HepG2 (cell line): Measurements from ENCODE around the gene ADAMTS16. TPM values are rescaled to one million over a fixed set of nuclear protein-coding genes. Genes with fewer than 3 reads are reported as not detected.

Source experiments
- BATF2 ChIP-seq: sonication (generic); formaldehyde crosslinking; IDR thresholded peaks from 2 replicates; pipeline ENCODE4 v1.8.0; 2022; ENCODE audit warnings: mild to moderate bottlenecking, missing genetic modification reagents, moderate library complexity
- HDAC2 ChIP-seq: sonication (generic); formaldehyde crosslinking; IDR thresholded peaks from 2 replicates; pipeline ENCODE4 v1.4.0; 2020; ENCODE audit warnings: missing genetic modification reagents
- IRF2 ChIP-seq: IDR thresholded peaks from 2 replicates; pipeline ENCODE4 v1.6.1; 2018; ENCODE audit warnings: missing genetic modification reagents, missing compliant biosample characterization
- KDM2A ChIP-seq: sonication (generic); formaldehyde crosslinking; IDR thresholded peaks from 2 replicates; pipeline ENCODE4 v1.4.0; 2020; ENCODE audit warnings: low read depth, missing genetic modification reagents, borderline replicate concordance
- NKX3-1 ChIP-seq: sonication (generic); formaldehyde crosslinking; IDR thresholded peaks from 2 replicates; pipeline ENCODE4 v1.5.0; 2020; ENCODE audit warnings: missing genetic modification reagents
- NR3C1 ChIP-seq: sonication (generic); formaldehyde crosslinking; IDR thresholded peaks from 2 replicates; pipeline ENCODE4 v1.4.0; 2020; ENCODE audit warnings: missing genetic modification reagents
- RBFOX2 ChIP-seq: fragments of 200-400 bp; formaldehyde crosslinking; IDR thresholded peaks from 2 replicates; pipeline ENCODE4 v1.6.1; 2017; ENCODE audit warnings: low read depth, mild to moderate bottlenecking, low read length
- RFX3 ChIP-seq: IDR thresholded peaks from 2 replicates; pipeline ENCODE4 v1.6.1; 2016; ENCODE audit warnings: missing biosample characterization, missing genetic modification reagents
- RFX5 ChIP-seq: IDR thresholded peaks from 2 replicates; pipeline ENCODE4 v1.6.1; 2011; ENCODE audit warnings: low read depth, low read length, improper control_type of control experiment
- SIX4 ChIP-seq: sonication (generic); formaldehyde crosslinking; IDR thresholded peaks from 2 replicates; pipeline ENCODE4 v1.4.0; 2020; ENCODE audit warnings: missing genetic modification reagents
- SMARCE1 ChIP-seq: fragments of 450-650 bp; IDR thresholded peaks from 2 replicates; pipeline ENCODE4 v1.6.1; 2017; ENCODE audit warnings: borderline replicate concordance
- SRSF9 ChIP-seq: fragments of 200-400 bp; formaldehyde crosslinking; IDR thresholded peaks from 2 replicates; pipeline ENCODE4 v1.6.1; 2018; ENCODE audit warnings: borderline replicate concordance, mild to moderate bottlenecking, low read depth, low read length; ENCODE audit not compliant: insufficient read depth, poor library complexity, severe bottlenecking
- TBL1XR1 ChIP-seq: fragments of 150-350 bp; IDR thresholded peaks from 2 replicates; pipeline ENCODE4 v1.6.1; 2014; ENCODE audit warnings: borderline replicate concordance, low read length; ENCODE audit not compliant: partially characterized antibody
- TMF1 ChIP-seq: sonication (generic); formaldehyde crosslinking; IDR thresholded peaks from 2 replicates; pipeline ENCODE4 v1.8.1; 2022; ENCODE audit warnings: low read depth, missing genetic modification reagents
- ZHX2 ChIP-seq, 2 experiments: sonication (generic) in 1 of 2; formaldehyde crosslinking in 1 of 2; IDR thresholded peaks; 2 replicates each; pipeline versions ENCODE4 v1.6.1 to v1.9.0; 2014 to 2022; ENCODE audit warnings: antibody characterized with exemption in 1 of 2, borderline replicate concordance in 1 of 2, inconsistent platforms in 1 of 2, low read depth in 1 of 2, missing genetic modification reagents in 1 of 2
- ZNF251 ChIP-seq: sonication (generic); formaldehyde crosslinking; IDR thresholded peaks from 2 replicates; pipeline ENCODE4 v1.9.0; 2021; ENCODE audit warnings: mild to moderate bottlenecking, missing genetic modification reagents
- ZNF274 ChIP-seq: sonication (generic); formaldehyde crosslinking; IDR thresholded peaks from 2 replicates; pipeline ENCODE4 v1.5.1; 2020; ENCODE audit warnings: mild to moderate bottlenecking, missing genetic modification reagents
- ZNF503 ChIP-seq: sonication (generic); formaldehyde crosslinking; IDR thresholded peaks from 2 replicates; pipeline ENCODE4 v1.4.0; 2020; ENCODE audit warnings: missing genetic modification reagents
- ZNF512 ChIP-seq: sonication (generic); formaldehyde crosslinking; IDR thresholded peaks from 2 replicates; pipeline ENCODE4 v1.4.0; 2020; ENCODE audit warnings: mild to moderate bottlenecking, missing genetic modification reagents
- ZNF550 ChIP-seq: sonication (generic); formaldehyde crosslinking; IDR thresholded peaks from 2 replicates; pipeline ENCODE4 v1.4.0; 2020; ENCODE audit warnings: mild to moderate bottlenecking, missing genetic modification reagents, borderline replicate concordance
- polyA plus RNA-seq, 8 experiments: library from polyadenylated mRNA; depleted of rRNA in 3 of 8; stranded (reverse) in 7 of 8; unstranded in 1 of 8; fragments of >200 nt; fragmentation: Illumina TruSeq in 4 of 8; extraction: Trizol in 4 of 8; gene quantifications; 2 replicates each; pipeline versions ENCODE4 v1.2.1 to v1.2.3, GENCODE V29; 2011 to 2016; ENCODE audit warnings: low read depth in 4 of 8, missing spikeins in 1 of 8, mixed read lengths in 1 of 8; ENCODE audit not compliant: insufficient read depth in 1 of 8
- total RNA-seq, 5 experiments: library from RNA; depleted of rRNA; stranded (reverse); fragments of >200 nt; fragmentation: Illumina TruSeq; extraction: Trizol; gene quantifications; 2 replicates each; pipeline ENCODE4 v1.2.3, GENCODE V29; 2016; ENCODE audit warnings: low read depth in 1 of 5

ADAMTS16 gene
- total and polyA plus RNA-seq, 2 of the 13 experiments (the other 11 are each of a cell fraction or from before 2014, with no cell fraction given): 0.02 to 0.03 TPM

- no peak for TF ChIP-seq ZNF550 (CRISPR knock-in tag)
- TF ChIP-seq TMF1: no peak
- TF ChIP-seq RBFOX2: no peak
- TF ChIP-seq ZNF512: no peak
- TF ChIP-seq NKX3-1 (CRISPR knock-in tag): no peak
- no peak for TF ChIP-seq RFX5
- TF ChIP-seq RFX3 (CRISPR knock-in tag): no peak
- TF ChIP-seq ZHX2 (IDR thresholded peaks at IDR 0.05; ENCODE audit: low read depth): no peak
- no peak for TF ChIP-seq ZHX2 (CRISPR knock-in tag; IDR thresholded peaks at IDR 0.05; ENCODE audit: borderline replicate concordance)
- TF ChIP-seq ZNF503 (CRISPR knock-in tag): no peak
- no peak for TF ChIP-seq HDAC2 (CRISPR knock-in tag)
- TF ChIP-seq NR3C1 (CRISPR knock-in tag): no peak
- TF ChIP-seq SMARCE1: no peak
- TF ChIP-seq TBL1XR1: no peak
- no peak for TF ChIP-seq SIX4 (CRISPR knock-in tag)
- TF ChIP-seq ZNF274 (CRISPR knock-in tag): peak; percentile 73; the same call in 1 of the 2 replicates
- TF ChIP-seq ZNF251 (CRISPR knock-in tag): no peak
- no peak for TF ChIP-seq BATF2
- no peak for TF ChIP-seq SRSF9
- TF ChIP-seq KDM2A: no peak
- TF ChIP-seq IRF2: peak; percentile 51; the same call in 1 of the 2 replicates
These were observed 211.3 kb downstream of the ADAMTS16 start (continued) for GRCh38 chr5:5351288-5351979.
